GM13976 (cell line): ENCODE data around the gene GMPR.

Source experiments
- DNase-seq: peaks from one replicate; pipeline ENCODE4 v3.0.0; 2012; ENCODE audit warnings: low spot score
- CTCF ChIP-seq: IDR thresholded peaks from 2 replicates; pipeline ENCODE4 v1.5.1; 2012; ENCODE audit warnings: borderline replicate concordance, mild to moderate bottlenecking; ENCODE audit not compliant: insufficient read depth; ENCODE audit errors: extremely low read depth, missing control alignments, control extremely low read depth
- in situ Hi-C: fragments of 300-500 bp; cut with MboI; formaldehyde crosslinking; loops from one replicate; pipeline ENCODE4 v1.12.0; 2022; ENCODE audit warnings: low sequenced_read_pairs, mixed read lengths, inconsistent platforms; ENCODE audit not compliant: unreplicated experiment

Gene GMPR

GRCh38 chr6:16286151-16286522 is 47.8 kb downstream of the GMPR start:
- in situ Hi-C loops: no loop called here
- TF ChIP-seq CTCF: peak; percentile 84
- peak; percentile 79 for DNase-seq

GRCh38 chr6:16288163-16288562 is 49.8 kb downstream of the GMPR start:
- in situ Hi-C loops: no loop called here
- no peak for TF ChIP-seq CTCF
- DNase-seq: no peak

- DNase-seq: no peak
- in situ Hi-C loops: no loop called here
- no peak for TF ChIP-seq CTCF
These were observed 53.4 kb downstream of the GMPR start for GRCh38 chr6:16291739-16292138.

- in situ Hi-C loops: no loop called here
- TF ChIP-seq CTCF: no peak
- no peak for DNase-seq
These were observed 54.0 kb downstream of the GMPR start for GRCh38 chr6:16292432-16292831.

- no peak for TF ChIP-seq CTCF
- no peak for DNase-seq
- in situ Hi-C loops: no loop called here
These were observed 54.6 kb downstream of the GMPR start for GRCh38 chr6:16292942-16293341.

- in situ Hi-C loops: no loop called here
- no peak for TF ChIP-seq CTCF
- DNase-seq: no peak
These were observed 56.0 kb downstream of the GMPR start for GRCh38 chr6:16294371-16294770.

- no peak for TF ChIP-seq CTCF
- no peak for DNase-seq
- in situ Hi-C loops: no loop called here
These were observed 56.7 kb downstream of the GMPR start for GRCh38 chr6:16295060-16295459.
